ENCODE measurements around the gene HOXA5. TPM values are rescaled to one million over a fixed set of nuclear protein-coding genes. Genes with fewer than 3 reads are reported as not detected.

The HOXA5 gene
- total RNA-seq, 1 experiment from 2014 or later: 7.5 TPM

DNA sequence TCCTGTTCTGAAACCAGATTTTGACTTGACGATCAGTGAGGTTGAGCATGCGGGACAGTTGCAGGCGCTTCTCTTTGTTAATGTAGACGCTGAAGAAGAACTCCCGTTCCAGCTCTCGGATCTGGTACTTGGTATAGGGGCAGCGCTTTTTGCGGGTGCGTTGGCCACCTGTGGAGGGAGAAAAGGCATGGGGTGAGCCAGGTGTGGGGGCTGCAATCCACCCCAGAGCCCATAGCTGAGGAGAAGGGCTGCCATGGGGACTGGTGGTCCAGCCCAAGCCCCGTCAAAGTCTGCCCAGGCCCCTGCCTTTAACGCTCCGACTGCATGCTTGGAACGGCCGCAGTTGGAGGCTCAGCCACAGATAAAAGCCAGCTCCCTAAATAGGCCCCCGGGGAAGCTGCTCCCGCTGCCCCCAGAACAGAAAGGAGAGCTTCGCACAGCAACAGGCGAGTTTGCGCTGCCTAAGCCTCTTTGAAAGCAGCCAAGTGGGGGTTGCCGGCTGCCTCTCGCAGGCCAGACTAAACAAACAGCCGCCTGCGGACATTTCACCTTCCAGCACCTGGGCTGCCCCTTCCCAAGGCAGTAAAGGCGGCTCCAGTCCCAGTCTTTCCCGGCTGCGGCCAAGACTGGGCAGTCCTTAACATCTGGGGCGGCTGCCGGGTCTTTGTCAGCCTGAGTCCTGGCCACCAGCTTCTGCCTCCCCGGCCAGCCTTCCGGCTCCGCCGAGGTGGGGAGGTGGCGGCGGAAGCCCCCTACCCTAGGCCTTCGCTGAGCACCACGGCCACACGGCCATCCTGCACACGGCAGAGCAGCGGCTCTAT is 39.6 kb upstream of the HOXA5 start:
- DNase-seq (ENCODE audit: extremely low read depth, low read depth): no peak

DNA sequence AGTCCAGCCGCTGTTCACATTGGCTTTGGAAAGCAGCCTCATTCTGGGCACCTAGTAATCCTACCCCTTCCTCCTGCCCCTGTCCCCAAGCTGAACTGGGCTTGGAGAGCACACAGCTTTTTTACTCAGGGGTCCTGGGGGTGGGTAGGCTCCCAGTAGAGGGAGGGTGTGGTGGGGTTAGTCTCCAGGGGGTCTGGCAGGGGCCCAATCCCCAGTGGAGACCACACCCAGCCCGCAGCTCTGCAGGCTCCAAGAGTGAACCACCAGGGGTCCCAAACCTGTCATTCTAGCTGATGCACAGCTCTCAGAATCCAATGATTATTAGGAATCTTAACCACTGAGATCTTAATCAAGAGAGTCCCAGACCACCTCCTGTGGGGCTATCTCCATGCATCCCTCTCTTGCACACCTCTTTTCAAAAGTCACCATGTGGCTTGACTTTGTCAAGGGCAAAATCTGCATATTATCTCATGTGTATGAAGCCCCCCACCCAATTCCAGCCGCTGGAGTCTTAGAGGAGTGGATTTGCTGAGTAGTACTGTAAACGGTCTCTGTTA is 38.9 kb upstream of the HOXA5 start:
- no peak for DNase-seq (ENCODE audit: extremely low read depth, low read depth)

DNA sequence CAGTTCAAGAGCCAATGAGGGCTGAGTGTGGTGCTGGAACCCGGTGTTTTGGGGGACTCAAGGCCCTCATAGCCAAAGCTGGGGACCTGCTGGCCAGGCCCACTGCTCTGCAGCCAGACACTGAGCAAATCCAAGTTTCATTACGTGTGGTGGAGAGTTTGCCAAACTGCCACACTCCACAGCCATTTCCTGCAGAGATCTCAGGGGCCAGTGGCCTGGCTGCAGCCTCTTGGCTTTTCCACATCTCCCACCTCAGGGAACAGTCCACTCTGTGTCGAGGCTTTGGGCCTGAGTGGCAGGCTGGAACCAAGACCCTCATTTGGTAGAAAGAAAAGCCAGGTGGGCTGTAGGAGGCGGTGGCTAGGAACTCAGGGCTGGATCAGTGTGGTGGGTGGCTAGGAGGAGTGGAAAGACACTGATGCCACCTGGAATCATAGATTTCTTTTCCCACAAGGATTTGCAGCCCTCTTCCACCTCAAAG is 38.4 kb upstream of the HOXA5 start:
- no peak for DNase-seq (ENCODE audit: extremely low read depth, low read depth)

DNA sequence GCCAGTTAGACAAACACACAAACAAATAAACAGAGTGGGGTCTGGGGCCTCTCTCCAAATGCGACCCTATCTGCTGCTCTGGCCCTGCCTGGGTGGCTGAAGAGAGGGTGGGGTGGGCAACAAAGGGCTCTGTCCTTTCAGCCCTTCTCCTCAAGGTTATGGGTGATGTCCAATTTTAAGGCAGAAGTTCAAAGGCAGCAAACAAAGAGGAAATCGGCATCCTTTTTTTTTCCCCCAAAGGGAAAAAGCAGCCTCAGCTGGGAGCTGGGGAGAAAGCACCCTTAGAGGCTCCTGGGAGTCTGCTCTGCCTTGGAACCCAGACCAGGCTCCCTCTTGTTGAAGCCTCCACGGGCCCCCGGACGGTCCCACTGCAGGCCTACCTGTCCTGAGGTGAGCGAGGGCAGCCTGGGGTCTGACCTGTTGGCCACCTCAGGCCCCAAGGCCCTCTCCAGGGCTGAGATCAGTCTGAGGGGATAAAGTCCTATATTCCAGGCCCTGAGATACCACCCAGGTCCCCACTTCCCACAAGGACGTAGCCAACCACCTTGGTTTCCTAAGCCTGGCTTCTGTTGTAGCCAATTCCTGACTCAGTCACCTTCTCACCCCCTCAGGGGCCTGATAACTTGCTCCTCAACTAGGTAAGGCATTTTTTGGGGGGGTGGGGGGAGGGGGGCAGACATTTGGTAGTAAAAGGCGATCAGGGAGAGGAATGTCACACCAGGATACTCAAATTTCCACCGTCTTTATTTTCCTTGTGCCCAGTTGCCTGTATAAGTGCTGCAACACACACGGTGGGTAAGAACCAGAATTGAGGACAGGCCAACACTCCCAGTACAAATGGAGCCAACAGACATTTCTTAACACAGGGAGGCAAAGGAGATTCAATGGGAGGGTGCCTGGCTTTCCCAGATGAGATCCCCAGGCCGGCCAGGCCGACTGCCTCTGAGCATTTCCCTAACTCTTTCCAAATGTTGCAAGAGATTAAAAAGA is 37.2 kb upstream of the HOXA5 start:
- no peak for DNase-seq (ENCODE audit: extremely low read depth, low read depth)

DNA sequence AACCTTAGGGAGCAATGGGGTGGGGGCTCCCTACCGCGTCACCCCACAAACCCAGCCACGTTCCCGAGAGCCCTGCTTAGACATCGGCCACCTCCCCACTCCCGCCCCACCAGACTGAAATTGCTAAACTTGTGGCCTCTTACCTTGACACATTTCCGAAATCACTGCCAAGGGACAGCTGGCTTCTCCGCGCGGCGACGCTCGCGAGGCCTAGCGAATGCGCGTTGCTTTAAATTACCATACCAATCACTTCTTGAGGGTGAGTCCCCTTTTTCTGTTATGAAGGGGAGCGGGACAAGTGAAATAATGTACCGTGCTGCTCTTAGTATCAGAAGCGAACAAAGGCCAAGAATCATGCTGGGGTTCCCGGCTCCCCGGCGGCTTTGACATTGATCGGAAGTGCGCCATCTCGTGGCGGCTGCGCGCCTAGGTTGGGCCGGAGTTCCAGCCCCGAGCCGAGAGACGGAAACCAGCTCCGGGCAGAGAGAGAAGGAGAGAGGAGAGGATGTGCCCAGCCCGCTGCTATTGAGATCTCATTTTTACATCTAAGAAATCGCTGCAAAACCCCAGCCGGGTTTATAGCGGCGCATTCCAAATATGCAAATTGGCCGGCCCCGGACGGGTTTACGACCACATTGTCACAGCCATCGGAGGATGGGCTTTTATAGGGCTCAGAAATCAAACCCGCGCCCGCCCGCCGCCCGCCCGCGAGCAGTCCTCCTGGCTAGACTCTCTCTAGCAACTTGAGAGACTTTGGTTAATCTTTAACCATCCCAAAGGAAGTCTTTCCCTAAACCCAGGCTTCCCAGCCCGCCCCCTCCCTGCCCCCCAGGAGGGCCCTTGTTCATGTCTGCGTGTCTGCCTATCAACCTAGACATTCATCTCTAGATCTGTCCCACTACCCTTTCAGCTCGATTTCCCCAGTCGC is 36.3 kb upstream of the HOXA5 start:
- DNase-seq (ENCODE audit: extremely low read depth, low read depth): peak; percentile 68

DNA sequence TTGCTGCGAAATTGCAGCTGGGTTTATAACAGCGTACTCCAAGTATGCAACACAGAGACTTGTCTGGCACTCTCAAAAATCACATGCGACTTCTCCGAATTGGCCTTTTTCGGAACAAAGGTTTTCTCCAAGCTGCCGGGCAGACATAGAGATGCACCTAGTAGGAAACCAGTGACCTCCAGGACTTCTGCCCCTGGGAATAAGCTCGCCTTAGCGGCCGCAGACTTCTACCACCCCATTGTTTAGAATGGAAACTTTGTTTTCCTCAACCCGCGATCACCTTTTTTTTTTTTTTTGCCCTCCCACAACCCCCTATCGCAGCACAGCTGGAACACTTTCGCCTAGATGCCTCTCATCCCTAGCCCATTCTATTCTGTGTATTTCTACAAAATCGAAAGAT is 35.5 kb upstream of the HOXA5 start:
- DNase-seq (ENCODE audit: extremely low read depth, low read depth): no peak

DNA sequence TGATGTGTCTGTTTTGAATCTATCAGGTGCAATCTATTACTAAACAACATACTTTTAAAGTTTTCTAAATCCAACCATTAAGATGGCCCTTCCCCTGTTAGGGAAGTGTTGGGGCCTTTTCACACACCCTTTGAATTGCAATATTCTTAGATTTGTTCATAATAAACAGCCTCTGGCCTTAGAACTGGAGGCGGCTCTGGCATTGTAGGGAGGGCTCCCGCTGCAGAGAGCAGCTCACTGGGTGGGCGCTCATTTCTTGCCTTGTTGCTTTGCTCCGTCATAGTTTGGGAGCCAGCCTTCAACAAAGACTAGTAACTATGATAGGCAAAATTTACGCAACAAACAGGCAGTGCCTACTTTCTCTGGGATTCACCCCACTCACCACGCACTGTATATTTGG is 34.9 kb upstream of the HOXA5 start:
- no peak for DNase-seq (ENCODE audit: extremely low read depth, low read depth)

DNA sequence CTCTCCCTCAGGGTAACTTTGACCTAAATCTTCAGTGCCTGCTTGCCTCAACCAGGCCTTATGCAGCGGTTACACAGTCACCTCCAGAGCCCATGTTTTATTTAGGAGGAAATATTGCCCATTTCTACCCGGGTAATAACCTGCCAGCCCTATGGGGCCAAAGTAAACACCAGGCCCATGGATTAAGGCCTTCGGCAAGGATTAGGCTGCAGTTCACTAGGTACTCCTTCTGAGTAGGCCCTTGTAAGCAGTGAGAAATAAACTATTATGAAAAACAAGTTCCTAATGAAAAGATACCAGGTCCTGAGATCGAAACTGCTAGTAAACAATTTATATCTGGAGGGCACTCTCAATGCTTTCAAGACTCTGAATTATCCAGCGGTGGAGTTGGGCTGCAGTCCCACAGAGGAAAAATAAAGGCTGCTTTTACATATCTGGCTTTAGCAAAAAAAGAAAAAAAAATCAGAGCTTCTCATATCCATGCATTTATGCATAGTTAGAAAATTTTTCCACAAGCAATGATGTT is 34.4 kb upstream of the HOXA5 start:
- no peak for DNase-seq (ENCODE audit: extremely low read depth, low read depth)

DNA sequence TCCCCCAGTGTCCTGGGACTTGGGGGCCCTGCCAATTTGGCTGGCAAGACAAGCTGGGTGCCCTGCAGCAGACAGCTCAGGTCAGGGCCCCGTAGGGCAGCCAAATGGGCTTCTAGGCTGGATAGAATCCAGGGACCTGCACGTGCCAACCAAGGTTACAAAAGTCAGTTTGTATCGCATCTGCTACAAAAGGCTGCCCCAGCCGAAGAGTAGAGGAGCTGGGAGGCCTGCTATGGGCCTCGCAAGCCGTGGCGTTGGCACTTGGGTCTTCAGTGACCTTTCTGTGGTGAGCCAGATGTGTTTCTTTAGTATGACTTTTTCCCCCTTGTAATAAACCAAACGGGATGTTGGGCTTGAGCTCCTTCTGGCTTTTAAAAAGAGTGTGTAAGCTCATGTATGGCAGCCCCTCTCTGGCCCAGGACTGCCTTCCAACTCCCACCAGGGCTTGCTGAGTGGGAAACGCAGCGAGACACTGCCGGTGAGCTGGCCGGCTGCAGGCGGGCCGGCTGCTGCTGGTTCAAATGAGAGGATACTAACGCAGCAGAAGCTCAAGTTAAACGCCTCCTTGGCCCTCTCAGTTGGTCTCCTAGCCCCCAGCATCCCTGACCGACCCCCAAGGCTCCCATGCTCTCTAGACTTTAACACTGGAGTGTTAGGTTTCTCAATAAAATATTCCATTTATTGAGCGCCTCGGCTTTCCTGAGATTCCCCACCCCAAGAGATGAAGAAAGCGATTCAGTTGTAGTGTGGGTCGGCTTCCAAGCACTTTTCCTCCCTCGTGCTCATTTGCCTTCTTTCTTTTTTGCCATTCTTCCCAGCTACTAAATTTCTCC is 33.7 kb upstream of the HOXA5 start:
- no peak for DNase-seq (ENCODE audit: extremely low read depth, low read depth)

DNA sequence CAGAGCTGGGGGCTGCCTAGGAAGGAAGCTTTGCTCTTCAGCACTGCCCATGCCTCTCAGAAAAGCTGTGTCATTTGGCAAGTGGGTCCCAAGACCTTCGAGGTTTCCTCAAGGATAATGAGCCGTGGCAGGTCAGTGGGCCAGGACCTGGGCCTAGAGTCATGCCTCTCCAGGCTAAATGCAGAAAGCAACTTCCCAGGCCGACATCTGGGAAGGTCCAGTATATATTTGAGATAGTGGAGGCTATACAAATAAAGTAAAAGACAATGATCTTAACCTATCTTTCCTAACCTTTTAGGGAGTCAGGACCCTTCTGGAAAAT is 33.0 kb upstream of the HOXA5 start:
- DNase-seq (ENCODE audit: extremely low read depth, low read depth): no peak

DNA sequence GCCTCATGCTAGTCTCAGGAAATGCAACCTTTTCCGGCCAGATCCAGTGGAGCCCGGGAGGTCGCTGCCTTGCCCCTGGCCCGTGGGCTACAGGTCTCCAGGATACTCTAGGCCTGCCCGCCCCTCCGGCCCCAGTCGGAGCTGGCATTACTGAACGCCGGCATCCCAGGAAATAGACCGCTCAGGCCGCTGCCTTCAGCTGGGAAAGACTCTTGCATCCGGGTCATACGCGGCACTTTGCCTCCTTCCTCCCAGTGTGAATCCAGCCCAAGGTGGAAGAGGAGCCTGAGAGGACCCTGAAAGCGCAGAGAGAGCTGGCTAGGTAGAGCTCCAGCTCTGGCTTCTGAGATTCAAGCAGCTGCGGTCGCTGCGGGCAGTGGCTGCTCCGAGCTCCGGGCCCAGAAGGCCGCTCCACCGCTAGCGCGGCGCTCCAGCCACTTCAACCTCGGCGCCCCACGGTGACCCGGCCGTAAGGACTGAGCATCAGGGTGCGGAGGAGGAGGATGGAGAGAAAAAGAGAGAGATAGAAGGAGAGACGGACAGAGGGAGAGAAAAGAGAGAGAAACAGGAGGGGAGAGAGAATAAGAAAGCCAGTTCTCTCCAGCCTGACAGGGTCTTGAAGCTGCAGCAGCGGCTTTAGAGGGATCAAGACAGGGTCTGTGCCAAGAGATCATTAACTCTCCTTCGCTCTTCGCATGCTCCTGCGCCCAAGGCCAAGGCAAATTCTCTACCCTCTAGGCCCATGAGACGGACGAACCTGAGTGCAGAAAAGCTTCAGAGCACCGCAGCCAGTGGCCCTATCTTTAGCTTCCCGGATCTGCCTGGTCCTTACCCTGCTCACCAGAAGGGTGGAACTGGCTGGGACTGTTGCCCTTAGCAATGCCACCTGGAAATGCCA is 32.4 kb upstream of the HOXA5 start:
- DNase-seq (ENCODE audit: extremely low read depth, low read depth): no peak

DNA sequence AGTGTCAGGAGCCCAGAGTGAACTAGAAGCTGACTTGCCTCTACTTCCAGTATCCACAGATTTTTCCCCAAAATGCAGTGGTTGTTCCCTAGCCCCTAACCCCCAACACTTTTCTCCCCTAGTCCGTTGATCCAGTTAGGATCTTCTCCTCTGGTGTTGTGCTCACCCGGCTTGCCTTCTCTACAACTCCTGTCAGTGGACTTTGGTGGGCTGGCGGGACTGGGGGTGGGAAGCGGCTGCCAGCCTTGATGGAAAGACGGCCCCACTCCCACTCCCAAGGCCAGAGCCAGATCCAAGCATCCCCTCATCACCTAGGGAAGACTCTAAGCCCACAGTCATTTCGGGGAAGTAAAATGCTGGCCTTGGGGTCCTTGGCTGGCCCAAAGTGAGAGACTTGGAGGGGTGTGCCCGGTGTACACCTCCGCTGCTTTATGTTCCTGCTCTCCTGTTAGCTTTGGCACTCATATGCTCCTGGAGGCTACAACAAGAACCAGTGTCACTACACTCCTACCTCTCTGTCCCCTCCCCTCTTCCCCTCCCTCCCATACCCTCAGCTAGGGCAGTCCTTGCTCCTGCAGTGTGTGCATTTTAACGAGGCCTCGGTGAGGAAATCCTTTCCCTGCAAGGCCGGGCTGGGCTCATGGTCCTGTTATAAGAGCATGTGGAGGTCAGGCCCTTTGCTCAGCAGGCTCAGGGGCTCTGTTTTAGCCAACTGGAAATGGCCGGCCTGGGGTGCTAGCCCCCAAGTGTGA is 31.6 kb upstream of the HOXA5 start:
- no peak for DNase-seq (ENCODE audit: extremely low read depth, low read depth)

DNA sequence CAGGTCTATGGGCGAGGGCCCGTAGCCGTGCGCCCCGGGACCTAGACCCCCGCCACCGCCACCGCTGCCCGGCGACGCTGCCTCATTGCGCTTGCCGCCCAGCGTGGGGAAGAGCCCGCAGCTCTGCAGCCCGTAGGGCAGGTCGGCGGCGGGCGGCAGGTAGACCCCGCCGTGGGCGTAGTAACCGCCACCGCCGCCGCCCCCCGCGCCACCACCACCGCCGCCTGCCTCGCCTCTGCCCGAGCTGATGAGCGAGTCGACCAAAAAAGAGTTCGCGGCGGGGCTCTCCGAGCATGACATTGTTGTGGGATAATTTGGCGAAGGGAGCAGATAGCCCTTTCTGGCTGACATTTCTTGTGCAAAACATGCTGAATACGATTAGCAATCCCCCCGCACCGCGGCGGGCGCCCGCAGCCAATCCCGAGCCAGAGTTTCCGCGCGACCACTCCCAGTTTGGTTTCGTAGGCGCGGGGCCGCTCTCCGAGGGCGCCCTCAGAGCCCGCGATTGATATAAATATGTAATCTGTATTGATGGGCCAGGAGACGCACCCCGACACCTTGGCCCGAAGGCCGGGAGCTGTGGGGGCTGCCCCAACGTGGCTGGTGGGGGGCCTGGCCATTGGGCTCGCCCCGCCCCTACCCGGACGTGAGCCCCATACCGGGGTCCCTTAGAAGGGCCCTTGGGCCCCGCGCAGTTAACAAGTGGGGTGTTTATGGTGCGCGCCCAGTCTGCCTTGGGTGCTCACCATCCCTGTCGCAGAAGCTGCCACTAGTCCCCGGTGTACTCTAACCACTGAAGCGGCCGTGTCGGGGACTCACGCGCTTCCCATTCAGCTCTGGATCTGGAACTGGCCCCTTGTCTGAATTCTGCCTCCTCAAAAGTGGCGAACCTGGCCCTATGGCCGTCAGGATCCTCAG is 30.7 kb upstream of the HOXA5 start, which contains the start of gene HOXA10:
HOXA10 (minus strand) TSS at position 365 of the 918 bp plus-strand sequence; CDS start at position 351, 14 bp downstream.
- DNase-seq (ENCODE audit: extremely low read depth, low read depth): no peak

DNA sequence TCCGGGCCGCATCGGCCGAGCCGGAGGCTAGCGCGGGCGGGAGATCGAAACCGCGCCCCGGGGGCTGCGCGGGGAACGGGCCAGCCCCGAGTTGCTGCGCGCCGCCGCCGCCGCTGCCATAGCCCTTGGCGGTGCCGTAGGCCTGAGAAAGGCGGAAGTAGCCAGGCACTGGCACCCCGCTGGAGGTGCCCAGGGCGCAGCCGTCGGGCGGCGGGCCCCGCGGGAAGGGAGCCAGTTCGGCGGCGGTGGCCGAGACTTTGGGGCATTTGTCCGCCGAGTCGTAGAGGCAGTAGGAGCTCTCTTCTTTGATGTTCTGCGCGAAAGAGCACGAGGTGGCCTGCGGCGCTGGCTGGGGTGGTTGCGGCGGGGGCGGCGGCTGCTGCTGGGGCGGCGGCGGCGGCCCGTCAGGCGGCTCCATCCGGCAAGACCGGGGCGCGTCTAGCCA is 30.1 kb upstream of the HOXA5 start:
- no peak for DNase-seq (ENCODE audit: extremely low read depth, low read depth)

DNA sequence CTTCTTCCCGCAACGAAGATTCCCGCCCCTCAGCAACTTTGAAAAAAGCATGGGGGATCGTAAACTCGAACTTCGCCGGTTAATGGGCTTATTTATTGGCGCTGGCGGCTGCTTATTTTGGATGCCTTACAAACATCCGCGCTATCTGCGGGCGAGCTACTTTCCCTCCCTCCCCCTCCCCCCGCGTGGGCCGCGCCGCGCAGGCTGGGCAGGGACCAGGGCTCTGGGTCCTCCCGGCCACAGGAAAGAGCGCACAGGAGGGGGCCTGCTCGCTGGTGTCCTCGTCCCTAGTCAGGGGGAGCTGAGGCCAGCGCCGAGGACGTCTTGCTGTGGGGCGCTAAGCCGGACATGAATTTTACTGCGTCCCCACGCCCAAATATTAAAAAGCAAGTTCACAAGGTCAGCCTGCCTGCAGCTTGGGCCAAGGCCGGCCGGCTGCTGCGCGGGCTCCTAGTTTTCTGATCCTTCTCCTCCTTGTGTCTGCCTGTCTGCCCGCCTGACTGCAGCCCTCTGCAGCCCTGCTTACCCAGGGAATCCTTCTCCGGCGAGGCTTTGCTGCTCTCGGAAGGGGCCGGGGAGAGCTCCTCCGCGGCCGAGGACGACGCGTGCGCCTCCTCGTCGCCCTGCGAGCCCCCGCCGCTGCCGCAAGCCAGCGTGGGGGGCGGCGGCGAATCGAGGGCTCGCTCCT is 29.5 kb upstream of the HOXA5 start:
- DNase-seq (ENCODE audit: extremely low read depth, low read depth): no peak

All from NCI-H460 (cell line).